Endodermal cell (in vitro differentiated cells): ENCODE results near the gene FAM78A. TPM values are rescaled to one million over a fixed set of nuclear protein-coding genes. Genes with fewer than 3 reads are reported as not detected.

Experiments
- DNase-seq: peaks from one replicate; pipeline ENCODE4 v3.0.0-alpha.2; 2017
- H3K27ac ChIP-seq: 2 replicates; pipeline ENCODE4 v1.5.1; 2013; ENCODE audit warnings: mild to moderate bottlenecking, low read depth, low read length, moderate library complexity
- H3K27me3 ChIP-seq: 2 replicates; pipeline ENCODE4 v1.6.1; 2013; ENCODE audit warnings: mild to moderate bottlenecking, low read length, moderate library complexity; ENCODE audit not compliant: insufficient read depth, control insufficient read depth, poor library complexity, severe bottlenecking
- H3K36me3 ChIP-seq: 2 replicates; pipeline ENCODE4 v1.7.0; 2013; ENCODE audit warnings: mild to moderate bottlenecking, low read length, moderate library complexity; ENCODE audit not compliant: control insufficient read depth, insufficient read depth
- H3K4me1 ChIP-seq: one replicate; pipeline ENCODE4 v1.7.0; 2013; ENCODE audit warnings: low read length; ENCODE audit not compliant: control insufficient read depth, insufficient read depth
- H3K4me3 ChIP-seq: 2 replicates; pipeline ENCODE4 v1.5.1; 2013; ENCODE audit warnings: mild to moderate bottlenecking, low read length, moderate library complexity
- H3K9ac ChIP-seq: 2 replicates; pipeline ENCODE4 v1.6.1; 2013; ENCODE audit warnings: mild to moderate bottlenecking, low read length, moderate library complexity; ENCODE audit not compliant: poor library complexity, severe bottlenecking; ENCODE audit errors: extremely low read depth
- H3K9me3 ChIP-seq: 2 replicates; pipeline ENCODE4 v1.6.1; 2013; ENCODE audit warnings: mild to moderate bottlenecking, low read length, moderate library complexity; ENCODE audit not compliant: control insufficient read depth
- H3K27ac Mint-ChIP-seq: 2 replicates; pipeline ENCODE4 v1.8.0; 2020; ENCODE audit warnings: mixed read lengths
- H3K27me3 Mint-ChIP-seq: 2 replicates; pipeline ENCODE4 v1.8.0; 2021; ENCODE audit warnings: mild to moderate bottlenecking, mixed read lengths; ENCODE audit not compliant: insufficient read depth
- H3K36me3 Mint-ChIP-seq: 2 replicates; pipeline ENCODE4 v1.8.0; 2020; ENCODE audit warnings: low read depth, mixed read lengths
- H3K4me1 Mint-ChIP-seq: 2 replicates; pipeline ENCODE4 v1.8.0; 2020; ENCODE audit warnings: mixed read lengths
- H3K4me3 Mint-ChIP-seq: 2 replicates; pipeline ENCODE4 v1.8.0; 2020; ENCODE audit warnings: mild to moderate bottlenecking, moderate library complexity, mixed read lengths
- H3K9me3 Mint-ChIP-seq: 2 replicates; pipeline ENCODE4 v1.8.0; 2020; ENCODE audit warnings: mild to moderate bottlenecking, mixed read lengths
- CTCF ChIP-seq: fragments of 200-600 bp; sonication (generic); conservative IDR thresholded peaks from 2 replicates; pipeline ENCODE4 v1.5.0; 2021; ENCODE audit warnings: antibody characterized with exemption, mild to moderate bottlenecking
- WGBS, 2 experiments: methylation state at CpG; one replicate each; pipeline versions ENCODE4 v1.1.5 to v1.1.7; 2013; ENCODE audit warnings: missing lambda C conversion rate in 2 of 2, mixed read lengths in 1 of 2; ENCODE audit not compliant: insufficient coverage in 1 of 2, insufficient read length in 1 of 2; 5-methylcytosine and 5-hydroxymethylcytosine counted together
- total RNA-seq, 2 donors: library from RNA; stranded (reverse); fragmentation: NEBNext Ultra II Directional in 1 of 2; extraction: Animal tissue kit (Norgen Biotek cat#: 25700) in 1 of 2; gene quantifications; 2 replicates in 1 of 2; 3 replicates in 1 of 2; pipeline ENCODE4 v1.2.1, GENCODE V29; 2021

The FAM78A gene
- total RNA-seq, 2 donors from 2014 or later, result 5.5 to 5.6 TPM

- no peaks in the 10 kb centered on the region for H3K27me3 ChIP-seq
- Mint-ChIP-seq H3K9me3 (no peaks in the 10 kb centered on the region), H3K27me3 (peaks cover 8% of the 10 kb centered on the region)
Observed at GRCh38 chr9:131288217-131288616, 11.9 kb upstream of the FAM78A start.

GRCh38 chr9:131287359-131287758 lies 11.0 kb upstream of the FAM78A start:
- H3K9me3 ChIP-seq, result no peaks in the 10 kb centered on the region
- H3K27ac Mint-ChIP-seq, result no peak overlapping the region
- TF ChIP-seq CTCF, result no peak
- no peak for DNase-seq
- H3K27me3 Mint-ChIP-seq, result peaks cover 13% of the 10 kb centered on the region
- H3K27me3 ChIP-seq, result peaks cover 2% of the 10 kb centered on the region
- no peak overlapping the region for H3K9ac ChIP-seq
- H3K4me1 Mint-ChIP-seq, result peaks cover 4% of the 10 kb centered on the region
- no peaks in the 10 kb centered on the region for H3K36me3 ChIP-seq
- no peaks in the 10 kb centered on the region for H3K9me3 Mint-ChIP-seq
- no peaks in the 10 kb centered on the region for H3K4me1 ChIP-seq
- no peak overlapping the region for H3K27ac ChIP-seq
- 96 to 98% methylated on average over 5 to 6 of the region's 6 CpGs for WGBS, 2 experiments
- no peak overlapping the region for H3K4me3 ChIP-seq
- H3K4me3 Mint-ChIP-seq, result no peak overlapping the region
- no peaks in the 10 kb centered on the region for H3K36me3 Mint-ChIP-seq

More at GRCh38 chr9:131288217-131288616, 11.9 kb upstream of the FAM78A start:
- no peak for DNase-seq
- Mint-ChIP-seq H3K36me3 (no peaks in the 10 kb centered on the region), H3K4me3 (no peak overlapping the region), H3K4me1 (peaks cover 4% of the 10 kb centered on the region), H3K27ac (no peak overlapping the region)
- no peak for TF ChIP-seq CTCF
- no peaks in the 10 kb centered on the region for H3K4me1 ChIP-seq
- H3K27ac ChIP-seq, result no peak overlapping the region
- no peak overlapping the region for H3K9ac ChIP-seq
- no peak overlapping the region for H3K4me3 ChIP-seq
- no peaks in the 10 kb centered on the region for H3K9me3 ChIP-seq
- 72 to 84% methylated on average over 5 to 9 of the region's 9 CpGs for WGBS, 2 experiments
- H3K36me3 ChIP-seq, result no peaks in the 10 kb centered on the region

- Histone ChIP-seq H3K4me3 (no peak overlapping the region), H3K4me1 (no peaks in the 10 kb centered on the region), H3K27ac (no peak overlapping the region), H3K27me3 (peaks cover 21% of the 10 kb centered on the region), H3K9ac (no peak overlapping the region), H3K36me3 (no peaks in the 10 kb centered on the region), H3K9me3 (no peaks in the 10 kb centered on the region)
- no peaks in the 10 kb centered on the region for H3K9me3 Mint-ChIP-seq
- DNase-seq, result no peak
- no peak overlapping the region for H3K27ac Mint-ChIP-seq
- H3K4me3 Mint-ChIP-seq, result no peak overlapping the region
- no peak for TF ChIP-seq CTCF
- WGBS, 2 experiments, result 92 to 95% methylated on average over 5 to 6 of the region's 6 CpGs
- no peaks in the 10 kb centered on the region for H3K36me3 Mint-ChIP-seq
- H3K27me3 Mint-ChIP-seq, result peaks cover 36% of the 10 kb centered on the region
- H3K4me1 Mint-ChIP-seq, result peaks cover 3% of the 10 kb centered on the region
Observed at GRCh38 chr9:131284856-131285255, 8.5 kb upstream of the FAM78A start.
